22Rv1 (cell line): ENCODE data around the gene BLMH.
"Not testable (repeated sequence)": the region's sequence is repeated elsewhere in the genome, so short reads cannot be mapped to it uniquely, and the experiment has no call there.

Source experiments
- H3K27ac ChIP-seq: fragments of 450-650 bp; 2 replicates; pipeline ENCODE4 v1.5.1; 2017
- CTCF ChIP-seq: fragments of 450-650 bp; IDR thresholded peaks from 2 replicates; pipeline ENCODE4 v1.5.1; 2017; ENCODE audit warnings: mild to moderate bottlenecking
- ZFX ChIP-seq: fragments of 450-650 bp; IDR thresholded peaks from 2 replicates; pipeline ENCODE4 v1.6.1; 2017; ENCODE audit warnings: antibody characterized with exemption, borderline replicate concordance

BLMH gene

GRCh38 chr17:30211371-30211770, 80.4 kb downstream of the BLMH start:
- no peak overlapping the region for H3K27ac ChIP-seq
- TF ChIP-seq CTCF: no peak
- no peak for TF ChIP-seq ZFX

- no peak overlapping the region for H3K27ac ChIP-seq
- TF ChIP-seq CTCF (no peak), ZFX (no peak)
Observed at GRCh38 chr17:30210901-30211300, 80.8 kb downstream of the BLMH start.

GRCh38 chr17:30210366-30210765, 81.4 kb downstream of the BLMH start:
- TF ChIP-seq CTCF (no peak), ZFX (no peak)
- H3K27ac ChIP-seq: no peak overlapping the region

- H3K27ac ChIP-seq: no peak overlapping the region
- no peak for TF ChIP-seq CTCF
- no peak for TF ChIP-seq ZFX
Observed at GRCh38 chr17:30209930-30210329, 81.8 kb downstream of the BLMH start.

- TF ChIP-seq CTCF (no peak), ZFX (no peak)
- no peak overlapping the region for H3K27ac ChIP-seq
Observed at GRCh38 chr17:30208214-30208613, 83.5 kb downstream of the BLMH start.

- TF ChIP-seq CTCF: no peak
- no peak for TF ChIP-seq ZFX
- no peak overlapping the region for H3K27ac ChIP-seq
Observed at GRCh38 chr17:30207655-30208054, 84.1 kb downstream of the BLMH start.

GRCh38 chr17:30203471-30203981, 88.2 kb downstream of the BLMH start:
- no peak for TF ChIP-seq ZFX
- no peak for TF ChIP-seq CTCF
- no peak overlapping the region for H3K27ac ChIP-seq

- H3K27ac ChIP-seq: not testable (repeated sequence)
Observed at GRCh38 chr17:30200656-30201055, 91.1 kb downstream of the BLMH start.
